Measurements from ENCODE around the gene TBCK.

DNA sequence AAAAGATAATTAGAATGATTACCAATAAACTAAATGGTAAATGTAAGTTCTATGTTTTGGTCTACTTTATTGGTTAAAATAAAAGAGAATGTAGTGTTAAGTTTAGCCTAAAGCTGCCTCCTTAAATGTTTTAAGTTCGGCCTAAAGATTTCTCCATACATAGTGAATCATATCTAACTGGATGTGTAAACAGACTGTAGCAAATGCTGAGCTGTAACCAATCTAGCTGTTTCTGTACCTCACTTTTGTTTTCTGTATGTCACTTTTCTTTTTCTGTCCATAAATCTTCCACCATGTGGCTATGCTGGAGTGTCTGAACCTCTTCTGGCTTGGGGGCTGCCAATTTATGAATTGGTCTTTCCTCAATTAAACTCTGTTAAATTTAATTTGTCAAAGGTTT lies 121.2 kb downstream of the TBCK start:
- no peak for TF ChIP-seq CTCF (IDR thresholded peaks at IDR 0.05; ENCODE audit: extremely low read depth in 1 of 2, insufficient read depth in 1 of 2, low read depth in 1 of 2, low read length in 2 of 2)
- no peak for TF ChIP-seq POLR2A (IDR thresholded peaks at IDR 0.05; ENCODE audit: low read depth, low read length)
- no peak for TF ChIP-seq EZH2 (IDR thresholded peaks at IDR 0.05; ENCODE audit: borderline replicate concordance, low read depth, low read length, severe bottlenecking)
- TF ChIP-seq, protein P1, sequence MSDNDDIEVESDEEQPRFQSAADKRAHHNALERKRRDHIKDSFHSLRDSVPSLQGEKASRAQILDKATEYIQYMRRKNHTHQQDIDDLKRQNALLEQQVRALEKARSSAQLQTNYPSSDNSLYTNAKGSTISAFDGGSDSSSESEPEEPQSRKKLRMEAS (IDR thresholded peaks at IDR 0.05; ENCODE audit: insufficient read depth, insufficient read length): no peak
- no peak for TF ChIP-seq POLR2AphosphoS5 (IDR thresholded peaks at IDR 0.05; ENCODE audit: insufficient read depth, low read depth, low read length)
- no peak for TF ChIP-seq MYC (IDR thresholded peaks at IDR 0.05; ENCODE audit: low read depth, low read length)
- no peak for TF ChIP-seq FOS (IDR thresholded peaks at IDR 0.05; ENCODE audit: borderline replicate concordance, insufficient read depth, low read length)
